Calu3 (cell line): Measurements from ENCODE around the gene IFI44. TPM values are rescaled to one million over a fixed set of nuclear protein-coding genes. Genes with fewer than 3 reads are reported as not detected.

Experiments
- BruUV-seq: library from RNA; stranded (reverse); fragments of 400-500 nt; replicated peaks from 2 replicates; lab custom pipeline; 2021; lab: Mats Ljungman, UMichigan
- CTCF ChIA-PET: fragments of 300-600 bp; sonication (Branson Sonifier 250); formaldehyde crosslinking; loops from one replicate; lab custom pipeline; 2022; ENCODE audit warnings: antibody characterized with exemption; lab: Charles Lee
- DNase-seq: peaks from one replicate; pipeline ENCODE4 v3.0.0; 2022
- H3K27ac Mint-ChIP-seq: one replicate; pipeline ENCODE4 v1.8.0; 2022; ENCODE audit warnings: mixed read lengths; ENCODE audit not compliant: unreplicated experiment
- H3K27me3 Mint-ChIP-seq: one replicate; pipeline ENCODE4 v1.8.0; 2022; ENCODE audit warnings: mixed read lengths; ENCODE audit not compliant: unreplicated experiment
- H3K36me3 Mint-ChIP-seq: one replicate; pipeline ENCODE4 v1.8.0; 2022; ENCODE audit warnings: mild to moderate bottlenecking, moderate library complexity, mixed read lengths; ENCODE audit not compliant: insufficient read depth, unreplicated experiment
- H3K4me1 Mint-ChIP-seq: one replicate; pipeline ENCODE4 v1.8.0; 2022; ENCODE audit warnings: mild to moderate bottlenecking, low read depth, mixed read lengths; ENCODE audit not compliant: unreplicated experiment
- H3K4me3 Mint-ChIP-seq: one replicate; pipeline ENCODE4 v1.8.0; 2022; ENCODE audit warnings: mild to moderate bottlenecking, low read depth, moderate library complexity, mixed read lengths; ENCODE audit not compliant: unreplicated experiment
- H3K9me3 Mint-ChIP-seq: one replicate; pipeline ENCODE4 v1.8.0; 2022; ENCODE audit warnings: low read depth, mixed read lengths; ENCODE audit not compliant: unreplicated experiment
- intact Hi-C: fragments of 100-400 bp; cut with micrococcal nuclease; formaldehyde crosslinking; loops from one replicate; pipeline ENCODE4 v1.10.0; 2022; ENCODE audit not compliant: unreplicated experiment
- total RNA-seq: library from RNA; stranded (reverse); gene quantifications from 2 replicates; pipeline ENCODE4 v1.2.3, GENCODE V29; 2022
- TF ChIP-seq, protein P1 (sequence below): fragments of 200-600 bp; IDR thresholded peaks from one replicate; pipeline ENCODE4 v1.8.0; 2022; ENCODE audit warnings: antibody characterized with exemption; ENCODE audit not compliant: unreplicated experiment

IFI44 gene
- total RNA-seq, 1 experiment from 2014 or later = 125 TPM

DNA sequence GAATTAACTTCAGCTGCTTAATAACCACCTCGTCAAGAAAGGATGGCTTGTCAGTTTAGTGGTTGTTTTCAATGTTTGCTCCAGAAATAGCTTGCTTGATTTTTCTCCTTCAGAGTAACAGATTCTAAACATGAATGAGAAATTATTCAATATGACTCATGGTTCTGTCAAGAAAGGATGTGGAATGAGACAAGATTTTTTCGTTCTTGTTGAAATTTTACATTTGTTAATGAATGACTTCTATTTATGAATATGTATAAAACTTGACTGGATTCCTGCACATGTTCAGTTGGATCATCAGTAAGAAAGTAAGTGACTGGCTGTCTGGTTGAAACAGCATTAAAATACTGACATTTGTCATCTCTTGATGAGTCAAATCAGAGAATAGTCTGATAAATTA lies 38.3 kb downstream of the IFI44 start:
- CTCF ChIA-PET = no interaction called here

DNA sequence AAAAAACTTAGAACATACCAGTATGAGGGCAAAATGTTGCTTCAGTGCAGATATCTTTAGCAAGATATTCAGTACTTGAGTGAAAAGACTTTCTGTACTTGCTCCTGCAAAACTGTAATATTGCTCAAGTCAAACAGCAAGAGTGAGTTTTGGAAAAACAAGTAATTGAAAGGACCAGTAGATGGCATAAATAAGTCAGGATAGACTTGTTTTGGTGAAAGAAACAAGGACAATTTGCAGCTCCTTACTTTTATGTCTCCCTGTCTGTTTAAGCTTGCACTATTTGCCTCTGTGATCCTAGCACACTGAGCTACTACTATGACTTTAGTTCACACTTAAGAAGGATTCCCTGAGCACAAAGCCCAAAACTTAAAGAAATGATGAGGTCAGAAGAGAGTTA lies 39.1 kb downstream of the IFI44 start:
- Mint-ChIP-seq H3K36me3 (no peaks in the 10 kb centered on the region), H3K9me3 (no peaks in the 10 kb centered on the region), H3K27me3 (no peaks in the 10 kb centered on the region), H3K4me3 (no peak overlapping the region), H3K27ac (no peak overlapping the region), H3K4me1 (peaks cover 10% of the 10 kb centered on the region)
- no TSS peak for BruUV-seq
- no peak for DNase-seq
- CTCF ChIA-PET = no interaction called here
- TF ChIP-seq, protein P1, sequence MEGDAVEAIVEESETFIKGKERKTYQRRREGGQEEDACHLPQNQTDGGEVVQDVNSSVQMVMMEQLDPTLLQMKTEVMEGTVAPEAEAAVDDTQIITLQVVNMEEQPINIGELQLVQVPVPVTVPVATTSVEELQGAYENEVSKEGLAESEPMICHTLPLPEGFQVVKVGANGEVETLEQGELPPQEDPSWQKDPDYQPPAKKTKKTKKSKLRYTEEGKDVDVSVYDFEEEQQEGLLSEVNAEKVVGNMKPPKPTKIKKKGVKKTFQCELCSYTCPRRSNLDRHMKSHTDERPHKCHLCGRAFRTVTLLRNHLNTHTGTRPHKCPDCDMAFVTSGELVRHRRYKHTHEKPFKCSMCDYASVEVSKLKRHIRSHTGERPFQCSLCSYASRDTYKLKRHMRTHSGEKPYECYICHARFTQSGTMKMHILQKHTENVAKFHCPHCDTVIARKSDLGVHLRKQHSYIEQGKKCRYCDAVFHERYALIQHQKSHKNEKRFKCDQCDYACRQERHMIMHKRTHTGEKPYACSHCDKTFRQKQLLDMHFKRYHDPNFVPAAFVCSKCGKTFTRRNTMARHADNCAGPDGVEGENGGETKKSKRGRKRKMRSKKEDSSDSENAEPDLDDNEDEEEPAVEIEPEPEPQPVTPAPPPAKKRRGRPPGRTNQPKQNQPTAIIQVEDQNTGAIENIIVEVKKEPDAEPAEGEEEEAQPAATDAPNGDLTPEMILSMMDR = no peak
- intact Hi-C loops = loop anchor here (1.0 to 2.0 kb wide), 2 partner anchors 150 to 509 kb away; no protein-coding TSS in a partner anchor

More for the DNA sequence above, 38.3 kb downstream of the IFI44 start:
- intact Hi-C loops = loop anchor here (1.0 to 2.0 kb wide), 2 partner anchors 151 to 509 kb away; no protein-coding TSS in a partner anchor
- Mint-ChIP-seq H3K27ac (no peak overlapping the region), H3K4me1 (peaks cover 10% of the 10 kb centered on the region), H3K9me3 (no peaks in the 10 kb centered on the region), H3K36me3 (no peaks in the 10 kb centered on the region), H3K27me3 (no peaks in the 10 kb centered on the region), H3K4me3 (no peak overlapping the region)
- TF ChIP-seq, protein P1 = no peak
- no peak for DNase-seq
- BruUV-seq = no TSS peak

DNA sequence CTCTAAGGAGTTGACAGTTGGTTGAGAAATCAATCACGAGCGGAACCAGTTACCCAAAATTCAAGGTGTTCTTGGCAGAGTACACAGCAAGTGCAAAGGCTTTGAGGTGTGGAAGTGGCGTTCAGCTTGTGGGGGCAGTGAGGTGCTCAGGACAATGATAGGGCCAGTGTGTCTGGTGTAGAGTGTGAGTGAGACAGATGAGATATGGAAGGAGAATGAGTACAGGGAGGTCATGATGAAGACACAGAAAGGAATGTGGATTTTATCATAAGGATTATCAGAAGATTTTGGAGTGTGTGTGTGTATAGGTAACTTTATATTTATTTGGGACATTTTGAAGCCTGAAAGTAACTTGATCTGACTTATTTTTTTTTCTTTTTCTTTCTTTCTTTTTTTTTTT lies 40.9 kb downstream of the IFI44 start:
- no TSS peak for BruUV-seq
- CTCF ChIA-PET = no interaction called here
- Mint-ChIP-seq H3K27ac (no peak overlapping the region), H3K4me3 (no peak overlapping the region), H3K9me3 (no peaks in the 10 kb centered on the region), H3K27me3 (no peaks in the 10 kb centered on the region), H3K36me3 (no peaks in the 10 kb centered on the region), H3K4me1 (peaks cover 10% of the 10 kb centered on the region)
- intact Hi-C loops = no loop called here
- TF ChIP-seq, protein P1 = no peak
- no peak for DNase-seq

DNA sequence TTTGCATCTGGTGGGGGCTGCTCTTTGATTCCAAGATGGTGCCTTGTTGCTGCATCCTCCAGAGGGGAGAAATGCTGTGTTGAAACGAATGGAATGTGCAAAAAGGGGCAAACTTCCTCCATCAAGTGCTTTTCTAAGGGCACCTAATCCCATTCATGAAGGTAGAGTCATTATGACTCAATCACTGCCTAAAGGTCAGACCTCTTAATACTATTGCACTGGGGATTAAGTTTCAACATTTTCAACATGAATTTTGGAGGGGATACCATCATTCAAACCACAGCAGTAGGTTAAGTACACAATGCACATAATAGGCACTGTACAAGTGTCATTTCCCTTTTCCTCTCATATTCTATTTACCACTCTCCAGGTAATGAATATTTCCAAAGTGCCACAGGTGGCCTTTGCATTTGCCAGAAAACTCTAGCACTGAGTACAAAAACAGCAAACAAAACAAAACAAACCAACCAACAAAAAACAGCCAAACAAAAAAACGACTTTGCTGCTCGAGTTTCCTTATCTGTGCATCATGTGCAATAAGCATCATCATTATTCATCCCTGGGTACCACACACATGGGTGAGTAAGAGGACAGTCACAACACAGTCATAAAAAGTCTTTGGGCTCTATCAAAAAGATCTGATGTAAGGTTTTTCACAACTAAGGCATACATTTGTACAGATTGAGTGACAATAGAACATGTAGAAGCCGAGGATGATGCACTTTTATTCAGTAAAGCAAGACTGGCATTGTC lies 42.5 kb downstream of the IFI44 start:
- H3K27me3 Mint-ChIP-seq = no peaks in the 10 kb centered on the region
- H3K27ac Mint-ChIP-seq = no peak overlapping the region
- H3K36me3 Mint-ChIP-seq = no peaks in the 10 kb centered on the region
- peaks cover 10% of the 10 kb centered on the region for H3K4me1 Mint-ChIP-seq
- CTCF ChIA-PET = no interaction called here
- TF ChIP-seq, protein P1 = no peak
- no peak for DNase-seq
- intact Hi-C loops = no loop called here
- no peaks in the 10 kb centered on the region for H3K9me3 Mint-ChIP-seq
- BruUV-seq = no TSS peak
- H3K4me3 Mint-ChIP-seq = no peak overlapping the region
